Fibroblast of lung (primary cell): ENCODE data around the gene PON3. TPM values are rescaled to one million over a fixed set of nuclear protein-coding genes. Genes with fewer than 3 reads are reported as not detected.

Experiments used
- DNase-seq, 2 donors: peaks; one replicate each; pipeline versions ENCODE4 v3.0.0 to v3.0.0-alpha.2; 2010; ENCODE audit warnings: low read depth in 2 of 2
- H2AFZ ChIP-seq: 2 replicates; pipeline ENCODE4 v1.5.1; 2012; ENCODE audit warnings: low read length, control low read depth, inconsistent platforms
- H3K27ac ChIP-seq: 2 replicates; pipeline ENCODE4 v1.5.1; 2011; ENCODE audit warnings: low read length, control low read depth; ENCODE audit not compliant: insufficient read depth
- H3K27me3 ChIP-seq: 2 replicates; pipeline ENCODE4 v1.5.1; 2011; ENCODE audit warnings: mild to moderate bottlenecking, low read length; ENCODE audit not compliant: control insufficient read depth, insufficient read depth
- H3K36me3 ChIP-seq: 2 replicates; pipeline ENCODE4 v1.5.1; 2011; ENCODE audit warnings: low read length; ENCODE audit not compliant: control insufficient read depth, insufficient read depth
- H3K4me1 ChIP-seq: 2 replicates; pipeline ENCODE4 v1.5.1; 2011; ENCODE audit warnings: low read length; ENCODE audit not compliant: control insufficient read depth, insufficient read depth; ENCODE audit errors: extremely low read depth
- H3K4me2 ChIP-seq: 2 replicates; pipeline ENCODE4 v1.5.1; 2011; ENCODE audit warnings: low read length, control low read depth; ENCODE audit not compliant: insufficient read depth; ENCODE audit errors: extremely low read depth
- H3K4me3 ChIP-seq, 4 experiments: fragments of 200-600 bp in 1 of 4; sonication (generic) in 1 of 4; replicated peaks in 1 of 4; 2 replicates each; pipeline ENCODE4 v1.5.1; 2011 to 2016; ENCODE audit warnings: low read length in 4 of 4, low read depth in 3 of 4, mild to moderate bottlenecking in 3 of 4, control low read depth in 2 of 4, inconsistent platforms in 1 of 4, mixed read lengths in 1 of 4; ENCODE audit not compliant: insufficient read depth in 1 of 4; ENCODE audit errors: control extremely low read depth in 1 of 4
- H3K79me2 ChIP-seq: 2 replicates; pipeline ENCODE4 v1.5.1; 2012; ENCODE audit warnings: mild to moderate bottlenecking, low read length, inconsistent platforms; ENCODE audit not compliant: control insufficient read depth, insufficient read depth
- H3K9ac ChIP-seq: 2 replicates; pipeline ENCODE4 v1.5.1; 2011; ENCODE audit warnings: mild to moderate bottlenecking, low read length, control low read depth; ENCODE audit not compliant: insufficient read depth
- H3K9me3 ChIP-seq: 2 replicates; pipeline ENCODE4 v1.5.1; 2012; ENCODE audit warnings: low read depth, low read length; ENCODE audit not compliant: control insufficient read depth, insufficient read depth
- H4K20me1 ChIP-seq: 2 replicates; pipeline ENCODE4 v1.5.1; 2011; ENCODE audit warnings: low read length; ENCODE audit not compliant: control insufficient read depth, insufficient read depth; ENCODE audit errors: extremely low read depth
- EZH2 ChIP-seq: IDR thresholded peaks from 2 replicates; pipeline ENCODE4 v1.5.1; 2012; ENCODE audit warnings: low read length, control low read depth, mild to moderate bottlenecking; ENCODE audit errors: missing control alignments
- polyA plus RNA-seq, 2 donors: library from polyadenylated mRNA; depleted of rRNA in 1 of 2; stranded (reverse) in 1 of 2; unstranded in 1 of 2; fragments of >200 nt; gene quantifications; 2 replicates each; pipeline ENCODE4 v1.2.1, GENCODE V29; 2011 to 2012; ENCODE audit warnings: missing spikeins in 1 of 2
- total RNA-seq: library from RNA; depleted of rRNA; stranded (reverse); fragments of >200 nt; gene quantifications from 2 replicates; pipeline ENCODE4 v1.2.1, GENCODE V29; 2014
- TF ChIP-seq, protein P1 (sequence below), 2 donors: IDR thresholded peaks in 1 of 2; conservative IDR thresholded peaks in 1 of 2; 1 replicate in 1 of 2; 2 replicates in 1 of 2; pipeline ENCODE4 v1.5.1; 2011 to 2012; ENCODE audit warnings: low read length in 2 of 2, control low read depth in 1 of 2, inconsistent platforms in 1 of 2, low read depth in 1 of 2, mild to moderate bottlenecking in 1 of 2

PON3 gene
- total and polyA plus RNA-seq, 2 donors (not counting 1 experiment from before 2014, with no cell fraction given): under 0.01 to 0.50 TPM

DNA sequence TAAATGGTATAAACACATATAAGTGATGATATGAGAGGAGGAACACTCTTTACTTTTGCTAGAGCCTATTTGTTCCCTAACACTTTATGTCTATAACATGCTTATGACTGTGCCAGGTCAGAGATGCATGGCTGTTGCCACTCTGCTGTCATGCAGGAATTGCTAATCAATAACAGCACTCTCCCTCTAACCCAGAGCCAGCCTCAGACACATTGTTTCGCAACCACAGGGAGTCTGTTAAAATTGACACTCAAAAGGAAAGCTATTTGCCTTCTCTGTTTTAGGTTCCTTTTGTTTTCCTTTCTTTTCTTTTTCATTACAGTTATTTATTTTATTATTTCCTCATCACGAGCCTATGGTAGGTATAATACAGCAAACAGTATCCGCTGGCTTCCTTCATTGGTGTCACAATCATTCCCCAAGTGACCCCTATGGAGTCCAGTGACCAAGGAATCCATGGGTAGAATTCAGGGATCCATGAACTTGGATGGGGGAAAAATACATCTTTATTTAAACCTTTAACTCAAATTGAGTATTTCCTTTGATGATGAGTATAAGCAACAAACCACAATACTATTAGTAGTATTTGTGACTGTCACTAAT is 31.8 kb upstream of the PON3 start:
- H4K20me1 ChIP-seq: no peaks in the 10 kb centered on the region
- H3K79me2 ChIP-seq: peaks cover 6% of the 10 kb centered on the region
- no peak for TF ChIP-seq EZH2
- TF ChIP-seq, protein P1, sequence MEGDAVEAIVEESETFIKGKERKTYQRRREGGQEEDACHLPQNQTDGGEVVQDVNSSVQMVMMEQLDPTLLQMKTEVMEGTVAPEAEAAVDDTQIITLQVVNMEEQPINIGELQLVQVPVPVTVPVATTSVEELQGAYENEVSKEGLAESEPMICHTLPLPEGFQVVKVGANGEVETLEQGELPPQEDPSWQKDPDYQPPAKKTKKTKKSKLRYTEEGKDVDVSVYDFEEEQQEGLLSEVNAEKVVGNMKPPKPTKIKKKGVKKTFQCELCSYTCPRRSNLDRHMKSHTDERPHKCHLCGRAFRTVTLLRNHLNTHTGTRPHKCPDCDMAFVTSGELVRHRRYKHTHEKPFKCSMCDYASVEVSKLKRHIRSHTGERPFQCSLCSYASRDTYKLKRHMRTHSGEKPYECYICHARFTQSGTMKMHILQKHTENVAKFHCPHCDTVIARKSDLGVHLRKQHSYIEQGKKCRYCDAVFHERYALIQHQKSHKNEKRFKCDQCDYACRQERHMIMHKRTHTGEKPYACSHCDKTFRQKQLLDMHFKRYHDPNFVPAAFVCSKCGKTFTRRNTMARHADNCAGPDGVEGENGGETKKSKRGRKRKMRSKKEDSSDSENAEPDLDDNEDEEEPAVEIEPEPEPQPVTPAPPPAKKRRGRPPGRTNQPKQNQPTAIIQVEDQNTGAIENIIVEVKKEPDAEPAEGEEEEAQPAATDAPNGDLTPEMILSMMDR (conservative IDR thresholded peaks at IDR 0.05 in 1 of 2, IDR thresholded peaks at IDR 0.05 in 1 of 2; ENCODE audit: low read depth in 1 of 2, low read length in 2 of 2): no peak
- no peak overlapping the region for H3K4me3 ChIP-seq
- no peak overlapping the region for H3K27ac ChIP-seq
- H2AFZ ChIP-seq: no peak overlapping the region
- H3K9me3 ChIP-seq: no peaks in the 10 kb centered on the region
- H3K4me1 ChIP-seq: no peaks in the 10 kb centered on the region
- no peak overlapping the region for H3K9ac ChIP-seq
- no peak overlapping the region for H3K4me2 ChIP-seq
- no peaks in the 10 kb centered on the region for H3K36me3 ChIP-seq
- H3K27me3 ChIP-seq: no peaks in the 10 kb centered on the region
- DNase-seq: no peak

DNA sequence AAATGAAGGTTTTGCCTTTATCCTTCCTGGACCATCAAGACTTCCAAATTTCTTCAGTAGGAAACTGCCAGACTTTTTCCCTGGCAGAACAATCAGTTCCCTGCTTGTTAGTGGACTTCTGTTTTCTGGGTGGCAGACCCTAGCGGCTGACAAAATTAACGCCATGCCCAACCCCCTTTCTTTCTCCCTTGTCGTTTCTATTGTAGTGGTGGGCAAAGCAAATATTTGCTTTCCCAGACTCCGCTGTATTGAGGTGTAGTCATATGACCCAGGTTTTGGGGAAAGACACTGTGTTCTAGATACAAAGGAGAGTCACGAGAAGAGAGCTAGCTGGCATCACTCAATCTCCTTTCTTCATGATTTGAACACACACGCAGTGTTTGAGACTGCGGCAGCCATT is 31.0 kb upstream of the PON3 start:
- no peak overlapping the region for H3K4me3 ChIP-seq
- H3K36me3 ChIP-seq: no peaks in the 10 kb centered on the region
- H4K20me1 ChIP-seq: no peaks in the 10 kb centered on the region
- no peaks in the 10 kb centered on the region for H3K27me3 ChIP-seq
- no peak overlapping the region for H3K4me2 ChIP-seq
- no peaks in the 10 kb centered on the region for H3K9me3 ChIP-seq
- H3K27ac ChIP-seq: no peak overlapping the region
- no peak for DNase-seq
- no peak overlapping the region for H2AFZ ChIP-seq
- H3K79me2 ChIP-seq: peaks cover 6% of the 10 kb centered on the region
- H3K4me1 ChIP-seq: no peaks in the 10 kb centered on the region
- no peak for TF ChIP-seq EZH2
- H3K9ac ChIP-seq: no peak overlapping the region

DNA sequence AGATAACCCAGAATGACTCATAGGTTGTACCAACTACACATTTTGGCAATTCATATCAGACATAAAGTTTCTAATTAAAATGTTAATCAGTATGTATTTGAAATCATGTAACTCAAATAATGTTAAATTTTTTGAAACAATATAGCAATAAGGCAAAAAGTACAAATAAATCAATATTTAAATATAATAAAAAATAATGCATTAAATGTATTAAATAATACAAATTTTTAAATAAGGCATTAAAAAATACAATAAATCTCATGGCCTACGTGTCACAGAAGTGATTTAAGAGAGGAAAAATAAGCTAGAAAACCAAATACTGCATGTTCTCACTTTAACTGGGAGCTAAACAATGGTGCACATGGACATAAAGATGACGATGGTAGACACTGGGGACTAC is 29.5 kb upstream of the PON3 start:
- Histone ChIP-seq H3K4me1 (peaks cover 4% of the 10 kb centered on the region), H3K36me3 (no peaks in the 10 kb centered on the region), H3K27me3 (no peaks in the 10 kb centered on the region), H3K4me2 (no peak overlapping the region), H3K4me3 (no peak overlapping the region), H3K9ac (no peak overlapping the region), H2AFZ (no peak overlapping the region), H3K79me2 (peaks cover 4% of the 10 kb centered on the region), H4K20me1 (no peaks in the 10 kb centered on the region), H3K27ac (no peak overlapping the region), H3K9me3 (no peaks in the 10 kb centered on the region)
- no peak for TF ChIP-seq EZH2
- TF ChIP-seq, protein P1 (conservative IDR thresholded peaks at IDR 0.05 in 1 of 2, IDR thresholded peaks at IDR 0.05 in 1 of 2; ENCODE audit: low read depth in 1 of 2, low read length in 2 of 2): no peak
- no peak for DNase-seq
